HG02884 (cell line): ENCODE measurements around the gene HCN2.
"Not testable (repeated sequence)": the region's sequence is repeated elsewhere in the genome, so short reads cannot be mapped to it uniquely, and the experiment has no call there.

Experiments
- ATAC-seq: cut with Tn5 transposase; IDR thresholded peaks from one replicate; pipeline ENCODE4 v1.9.1; 2021; ENCODE audit warnings: mild to moderate bottlenecking, moderate library complexity; ENCODE audit not compliant: unreplicated experiment

Gene HCN2

DNA sequence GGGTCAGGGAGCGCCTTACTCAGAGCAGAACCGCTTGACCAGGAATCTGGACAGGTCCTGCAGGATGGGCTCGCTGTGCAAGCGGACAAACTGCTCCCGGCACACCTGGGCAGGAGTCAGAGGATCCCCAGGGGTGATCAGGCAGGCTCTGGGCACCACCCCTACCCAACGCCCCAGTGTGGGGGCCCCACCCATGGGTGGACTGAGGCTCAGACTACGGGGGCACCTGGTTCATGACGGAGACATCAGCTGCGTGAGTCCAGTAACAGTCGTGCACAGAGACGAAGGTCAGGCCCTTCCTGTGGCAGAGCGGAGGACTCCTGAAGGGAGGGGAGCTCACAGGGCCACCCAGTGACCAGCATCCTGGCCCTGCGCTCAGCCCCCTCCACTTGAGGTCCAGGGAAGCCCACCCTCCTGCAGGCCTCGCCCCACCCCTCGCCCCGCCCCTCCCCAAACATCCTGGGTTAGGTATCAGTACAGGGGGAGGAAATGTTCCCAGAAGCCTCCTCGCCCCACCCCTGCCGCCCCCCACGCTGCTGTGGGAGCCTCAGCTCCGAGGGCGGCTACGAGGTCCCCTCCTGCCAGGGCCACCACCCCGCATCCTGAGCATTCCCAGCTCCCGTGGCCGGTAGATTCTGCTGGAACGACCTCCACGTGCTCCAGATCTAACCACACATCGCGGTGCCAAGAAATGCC lies 28.0 kb downstream of the HCN2 start:
- no peak for ATAC-seq

GRCh38 chr19:618247-618619 lies 28.6 kb downstream of the HCN2 start:
- no peak for ATAC-seq

DNA sequence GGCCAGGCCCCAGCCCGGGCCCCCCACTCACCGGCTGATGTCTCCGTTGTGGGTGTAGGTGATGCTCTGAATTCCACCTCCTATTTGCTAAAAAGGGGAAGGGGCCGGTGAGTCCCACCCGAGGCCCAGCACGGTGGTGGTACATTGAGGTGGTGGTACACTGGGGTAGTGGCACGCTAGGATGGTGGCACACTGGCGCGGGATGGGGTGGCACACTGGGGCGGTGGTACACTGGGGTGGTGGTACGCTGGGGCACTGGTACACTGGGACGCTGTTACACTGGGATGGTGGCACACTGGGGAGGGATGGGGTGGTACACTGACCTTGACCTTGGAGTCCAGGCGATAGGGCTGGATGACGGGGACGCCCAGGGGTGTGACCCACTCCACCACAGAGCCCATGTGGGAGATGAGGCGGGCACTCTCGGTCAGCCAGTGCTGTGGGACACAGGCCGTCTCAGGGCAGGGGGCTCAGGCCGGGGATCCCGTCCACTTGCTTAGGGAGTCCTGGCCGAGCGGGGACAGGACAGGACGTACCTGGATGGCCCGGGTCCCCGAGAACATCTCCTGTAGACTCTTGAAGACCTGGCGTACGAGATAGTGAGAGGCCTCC lies 29.1 kb downstream of the HCN2 start:
- no peak for ATAC-seq

GRCh38 chr19:619286-620002 lies 29.8 kb downstream of the HCN2 start:
- ATAC-seq, result no peak

DNA sequence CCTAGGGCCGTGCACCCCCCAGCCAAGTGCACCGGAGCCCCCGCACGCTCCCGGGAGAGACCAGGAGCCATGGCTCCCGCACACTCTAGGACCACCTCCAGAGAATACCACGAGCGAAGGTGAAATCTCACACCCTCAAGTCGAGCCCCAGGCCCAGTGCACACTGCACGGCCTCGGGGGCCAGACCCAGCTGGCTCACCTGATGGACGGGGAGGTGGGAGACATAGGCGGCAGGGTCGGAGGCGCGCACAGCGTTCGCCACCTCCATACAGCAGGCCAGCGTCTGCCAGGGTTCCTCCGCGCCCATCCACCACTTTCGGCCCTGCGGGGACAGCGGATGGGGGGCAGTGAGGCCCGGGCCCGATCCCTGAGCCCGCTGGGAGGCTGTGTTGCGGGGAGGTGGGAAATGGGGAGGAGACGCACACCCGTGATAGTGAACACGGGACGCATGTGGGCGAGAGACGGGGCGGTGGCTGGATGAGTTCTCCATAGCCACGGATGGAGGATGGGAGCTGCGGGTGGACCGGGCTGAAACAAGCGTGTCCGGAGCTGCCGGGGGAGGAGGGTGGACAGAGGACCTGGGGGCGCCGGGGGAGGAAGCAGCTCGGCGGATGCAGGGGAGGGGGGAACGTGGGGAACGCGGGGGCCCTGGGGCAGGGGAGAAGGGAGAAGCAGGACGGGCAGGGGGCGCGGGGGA lies 30.6 kb downstream of the HCN2 start:
- ATAC-seq, result no peak

DNA sequence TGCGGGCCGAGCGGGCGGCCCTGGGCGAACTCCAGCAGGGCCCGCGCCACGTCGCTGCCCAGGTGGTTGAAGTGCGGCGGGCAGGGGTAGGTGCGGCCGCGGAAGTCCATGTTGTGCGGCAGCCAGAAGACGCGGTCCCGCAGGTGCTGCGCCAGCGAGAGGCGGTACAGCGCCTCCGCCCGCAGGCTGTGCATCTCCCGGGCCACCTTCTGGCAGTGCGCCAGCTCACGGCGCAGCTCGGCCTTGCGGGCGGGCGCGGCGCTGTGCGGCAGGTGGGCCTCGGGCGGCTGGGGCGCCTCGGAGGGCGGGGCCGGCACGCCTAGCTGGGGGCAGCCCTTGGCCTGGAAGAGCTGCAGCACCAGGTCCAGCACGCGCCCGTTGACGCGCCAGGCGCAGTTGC lies 31.5 kb downstream of the HCN2 start:
- ATAC-seq, result not testable (repeated sequence)

DNA sequence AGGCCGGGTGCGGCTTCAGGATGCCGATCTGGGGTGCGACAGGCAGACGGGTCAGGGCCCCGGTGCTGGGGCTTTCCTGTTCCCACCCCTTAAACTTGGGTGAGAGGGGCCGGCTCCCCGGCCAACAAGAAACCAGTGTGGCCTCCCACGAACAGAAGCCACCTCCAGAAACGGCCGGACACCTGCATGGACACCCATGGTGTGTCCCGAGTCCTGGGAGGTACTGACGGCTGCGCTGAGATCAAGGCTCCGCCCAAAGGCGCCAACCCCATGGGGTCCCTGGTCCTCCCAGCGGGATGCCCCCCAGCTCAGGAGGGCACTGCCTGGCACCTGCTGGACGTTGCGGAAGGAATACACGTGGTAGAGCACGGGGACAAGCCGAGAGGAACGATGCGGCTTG lies 32.1 kb downstream of the HCN2 start:
- no peak for ATAC-seq

- ATAC-seq, result no peak
These were observed 33.0 kb downstream of the HCN2 start for GRCh38 chr19:622666-623065.

DNA sequence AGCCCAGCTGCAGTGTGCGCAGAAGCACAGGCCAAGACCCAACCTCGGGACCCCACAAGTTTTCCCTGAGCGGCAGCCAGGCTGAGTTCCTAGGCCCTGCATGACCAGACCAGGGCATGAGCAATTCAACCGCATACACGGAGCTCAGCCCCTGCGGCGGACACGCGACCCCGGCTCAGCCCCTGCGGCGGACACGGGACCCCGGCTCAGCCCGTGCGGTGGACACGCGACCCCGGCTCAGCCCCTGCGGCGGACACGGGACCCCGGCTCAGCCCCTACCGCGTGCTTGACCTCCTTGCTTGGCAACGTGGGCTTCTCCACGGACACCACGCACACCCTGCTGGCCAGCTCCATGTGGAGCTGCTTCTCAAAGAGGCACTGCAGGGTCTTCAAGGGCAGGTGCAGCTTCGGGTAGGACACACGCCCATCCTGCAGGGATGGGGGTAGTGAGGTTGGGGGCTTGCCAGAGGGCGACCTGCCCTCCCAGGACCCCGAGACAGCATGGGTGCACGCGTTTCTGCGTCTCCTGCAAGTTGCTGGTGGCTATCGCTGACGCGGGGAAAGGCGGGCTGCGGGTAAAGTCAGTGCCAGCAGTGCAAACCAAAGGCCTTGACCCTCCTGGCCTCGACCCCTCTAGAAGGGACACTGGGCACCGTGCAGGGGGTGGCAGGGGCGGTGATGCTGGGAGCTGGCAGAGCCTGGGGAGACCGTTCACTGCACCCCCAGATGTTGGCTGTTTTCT lies 33.7 kb downstream of the HCN2 start:
- ATAC-seq, result no peak

DNA sequence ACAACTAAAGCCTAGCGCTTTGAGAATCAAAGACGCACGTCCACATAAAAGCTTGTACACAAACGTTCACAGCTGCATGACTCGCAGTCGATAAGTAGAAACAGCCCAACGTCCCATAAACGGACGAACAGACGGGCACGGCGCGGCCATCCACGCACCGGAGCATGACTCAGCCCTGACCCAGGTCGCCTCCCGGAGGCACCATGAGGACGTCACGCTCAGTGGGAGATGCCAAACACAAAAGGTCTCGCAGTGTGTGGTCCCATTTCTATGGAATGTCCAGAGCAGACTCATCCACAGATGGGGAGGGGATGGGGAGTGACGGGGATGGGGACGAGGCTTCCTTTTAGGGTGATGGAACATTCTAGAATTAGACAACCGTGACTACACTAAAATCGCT lies 34.3 kb downstream of the HCN2 start:
- ATAC-seq, result no peak

- no peak for ATAC-seq
These were observed 34.9 kb downstream of the HCN2 start for GRCh38 chr19:624433-625109.

DNA sequence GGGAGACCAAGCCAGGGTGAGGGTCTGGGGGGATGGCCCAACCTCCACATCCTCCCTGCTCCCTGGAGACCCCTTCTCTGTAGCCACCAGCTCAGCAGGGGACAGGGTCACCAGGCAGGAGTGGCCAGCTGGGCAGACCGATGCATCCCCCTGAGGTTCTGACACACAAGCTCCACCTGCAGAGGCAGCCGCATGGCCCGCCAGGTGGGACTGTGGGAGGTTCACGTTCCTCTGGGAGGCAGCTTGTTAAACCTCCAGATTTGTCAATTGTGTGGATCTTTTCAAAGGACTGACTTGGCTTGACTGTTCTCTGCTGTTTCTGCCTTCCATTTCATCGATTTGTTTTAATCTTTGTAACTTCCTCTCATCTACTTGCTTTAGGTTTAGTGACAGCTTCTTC lies 35.6 kb downstream of the HCN2 start:
- no peak for ATAC-seq

GRCh38 chr19:626566-626965 lies 36.9 kb downstream of the HCN2 start:
- ATAC-seq, result not testable (repeated sequence)

DNA sequence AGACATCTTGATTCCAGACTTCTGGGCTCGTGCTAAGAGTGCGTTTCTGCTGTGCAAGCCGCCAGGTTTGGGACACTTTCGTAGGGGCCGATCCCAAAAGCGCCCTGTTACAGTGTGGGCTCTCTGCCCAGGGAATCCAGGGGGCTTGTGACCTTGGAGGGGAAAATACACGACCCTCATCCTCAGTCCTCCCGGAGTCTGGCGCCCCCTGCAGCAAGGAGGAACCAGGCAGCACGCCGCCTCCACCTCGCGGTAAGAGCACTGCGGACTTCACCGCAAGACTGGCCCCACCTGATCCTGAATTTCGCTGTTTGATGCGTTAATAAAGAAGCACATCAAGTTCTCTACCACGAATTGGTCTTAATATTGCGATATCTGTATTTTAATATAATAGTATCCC lies 38.5 kb downstream of the HCN2 start:
- ATAC-seq, result no peak

- ATAC-seq, result not testable (repeated sequence)
These were observed 39.8 kb downstream of the HCN2 start for GRCh38 chr19:629515-629914.

DNA sequence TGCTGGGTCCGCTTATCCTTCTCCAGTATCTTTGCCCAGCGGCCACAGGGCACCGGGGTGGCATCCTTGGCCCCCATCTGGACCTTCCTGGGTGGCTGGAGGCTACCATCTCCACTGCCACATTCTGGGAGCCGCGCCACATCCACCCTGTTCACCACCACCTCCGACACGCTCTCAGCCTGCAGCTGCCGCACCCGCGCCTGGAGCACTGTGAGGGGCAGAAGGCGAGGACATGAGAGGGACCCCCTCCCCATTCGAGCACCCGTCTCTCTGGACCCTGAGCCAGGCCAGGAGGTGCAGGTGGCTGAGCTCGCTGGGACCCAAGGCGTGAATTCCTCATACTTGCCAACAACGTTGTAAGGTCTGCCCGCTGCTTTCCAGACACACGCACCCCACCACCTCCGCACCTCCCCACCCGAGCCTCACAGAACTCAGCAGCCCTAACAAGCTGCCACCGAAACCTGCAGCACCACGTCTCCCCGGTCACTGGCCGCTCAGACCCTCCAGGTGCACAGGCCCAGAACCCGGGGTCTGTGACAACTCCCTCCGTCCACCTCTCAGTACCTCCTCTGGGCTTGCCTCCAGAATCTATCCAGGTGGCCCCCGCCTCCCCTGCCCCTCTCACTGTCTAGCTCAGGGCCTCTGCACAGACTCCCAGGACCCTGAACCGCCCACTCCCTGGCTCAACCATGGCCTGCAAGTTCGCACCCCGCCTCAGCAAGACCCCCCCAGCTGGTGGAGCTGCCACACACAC lies 40.5 kb downstream of the HCN2 start:
- ATAC-seq, result no peak

GRCh38 chr19:632579-633067 lies 42.9 kb downstream of the HCN2 start:
- ATAC-seq, result no peak

- peak; percentile 59 for ATAC-seq
These were observed 43.5 kb downstream of the HCN2 start, which contains the start of gene POLRMT for GRCh38 chr19:633068-633785. Gene POLRMT (minus strand): TSS chr19:633537. CDS start chr19:633512, 25 bp downstream.
